CD4-positive, alpha-beta T cell treated with Interleukin-6 for 4 hours (primary cell): ENCODE measurements around the gene LRRC59.
A peak's percentile ranks its signal among the peaks of the same experiment; 100 is the strongest.
"Not testable (repeated sequence)": the region's sequence is repeated elsewhere in the genome, so short reads cannot be mapped to it uniquely, and the experiment has no call there.

Experiments
- DNase-seq: peaks from one replicate; pipeline ENCODE4 v3.0.0-alpha.2; 2020; ENCODE audit warnings: mixed read lengths

LRRC59 gene

GRCh38 chr17:50424246-50424995 is 27.1 kb upstream of the LRRC59 start:
- no peak for DNase-seq

- DNase-seq = no peak
Measured at GRCh38 chr17:50423553-50424159, 26.3 kb upstream of the LRRC59 start.

- DNase-seq = no peak
Measured at GRCh38 chr17:50422738-50423137, 25.4 kb upstream of the LRRC59 start.

- peak; percentile 11 for DNase-seq
Measured at GRCh38 chr17:50421308-50422051, 24.2 kb upstream of the LRRC59 start.

DNA sequence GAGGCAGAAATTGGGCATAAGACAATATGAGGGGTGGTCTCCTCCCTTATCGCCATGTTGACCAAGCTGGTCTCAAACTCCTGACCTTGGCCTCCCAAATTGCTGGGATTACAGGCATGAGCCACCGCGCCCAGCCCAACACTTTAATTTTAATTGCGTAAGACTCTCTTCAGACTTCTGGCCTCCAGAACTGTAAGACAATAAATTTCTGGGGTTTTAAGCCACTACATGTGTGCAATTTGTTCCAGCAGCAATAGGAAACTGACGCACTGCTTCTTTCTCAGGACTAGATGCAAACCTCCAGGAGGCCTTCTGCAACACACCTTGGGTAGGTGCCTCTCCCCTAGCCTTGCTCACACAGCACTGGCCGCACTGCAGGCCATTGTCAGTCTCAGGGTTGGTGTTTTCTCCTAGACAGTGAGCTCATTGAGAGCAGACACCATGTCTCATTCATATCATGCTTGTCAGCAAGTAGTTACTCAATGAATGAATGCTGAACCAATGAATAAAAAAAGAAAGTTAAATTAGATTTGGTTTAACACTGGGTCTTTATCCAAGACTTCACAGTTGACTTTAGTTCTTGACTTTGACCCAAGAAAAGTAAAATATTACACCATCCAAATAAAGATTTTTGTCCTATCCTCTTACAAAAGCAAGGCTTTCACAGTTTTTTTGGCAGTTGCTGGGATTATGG is 23.2 kb upstream of the LRRC59 start:
- no peak for DNase-seq

DNA sequence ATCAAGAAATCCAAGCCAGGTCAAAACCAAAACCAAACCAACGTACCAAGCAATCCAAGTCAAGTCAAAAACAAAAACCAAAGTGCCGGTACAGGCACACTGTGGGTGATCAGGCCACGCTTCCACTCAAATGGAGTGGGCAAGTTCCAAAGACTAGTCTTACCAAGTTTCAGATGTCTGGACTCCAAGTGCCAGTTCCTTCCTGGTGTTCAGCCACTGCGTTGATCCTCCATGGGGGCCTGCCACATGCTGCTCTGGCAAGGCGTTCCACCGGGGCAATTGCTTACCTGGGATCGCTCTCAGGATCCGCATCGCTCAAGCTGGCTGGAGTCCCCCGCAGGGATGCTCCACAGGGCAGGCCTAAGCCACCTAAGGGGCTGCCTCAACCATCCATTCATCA is 22.3 kb upstream of the LRRC59 start:
- not testable (repeated sequence) for DNase-seq

DNA sequence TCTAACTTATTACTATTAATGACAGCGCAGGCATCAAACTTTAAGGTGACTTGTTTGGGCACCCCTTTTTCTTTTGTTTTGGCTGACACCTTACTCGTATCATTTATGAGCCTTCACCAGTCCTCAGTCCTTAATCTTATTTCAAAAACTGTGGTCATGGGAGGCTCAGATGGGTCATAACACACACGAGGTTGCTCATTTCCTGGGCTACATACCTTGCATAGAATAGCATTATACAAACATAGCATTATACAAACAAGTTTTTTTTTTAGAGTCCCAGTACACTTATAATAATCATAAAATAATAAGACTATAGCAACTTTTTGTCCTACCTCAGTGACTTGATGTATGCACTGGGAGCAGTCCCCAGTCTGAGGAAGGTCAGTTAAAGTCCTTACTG is 17.5 kb upstream of the LRRC59 start:
- no peak for DNase-seq

- DNase-seq = no peak
Measured at GRCh38 chr17:50412188-50412732, 14.9 kb upstream of the LRRC59 start.

DNA sequence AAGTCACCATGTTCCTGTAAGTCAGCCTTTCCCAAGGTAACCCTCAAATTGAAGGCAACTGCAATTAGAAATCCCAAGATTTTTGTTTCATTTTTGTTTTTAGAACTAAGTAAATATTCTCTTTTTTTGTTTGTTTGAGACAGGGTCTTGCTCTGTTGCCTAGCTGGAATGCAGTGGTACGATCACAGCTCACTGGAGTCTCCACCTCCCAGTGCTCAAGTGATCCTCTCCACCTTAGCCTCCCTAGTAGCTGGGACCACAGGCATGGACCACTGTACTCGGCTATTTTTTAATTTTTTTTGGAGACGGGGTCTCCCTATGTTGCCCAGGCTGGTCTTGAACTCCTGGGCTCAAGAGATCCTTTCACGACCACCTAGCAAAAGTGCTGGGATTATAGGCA is 10.6 kb upstream of the LRRC59 start:
- no peak for DNase-seq

DNA sequence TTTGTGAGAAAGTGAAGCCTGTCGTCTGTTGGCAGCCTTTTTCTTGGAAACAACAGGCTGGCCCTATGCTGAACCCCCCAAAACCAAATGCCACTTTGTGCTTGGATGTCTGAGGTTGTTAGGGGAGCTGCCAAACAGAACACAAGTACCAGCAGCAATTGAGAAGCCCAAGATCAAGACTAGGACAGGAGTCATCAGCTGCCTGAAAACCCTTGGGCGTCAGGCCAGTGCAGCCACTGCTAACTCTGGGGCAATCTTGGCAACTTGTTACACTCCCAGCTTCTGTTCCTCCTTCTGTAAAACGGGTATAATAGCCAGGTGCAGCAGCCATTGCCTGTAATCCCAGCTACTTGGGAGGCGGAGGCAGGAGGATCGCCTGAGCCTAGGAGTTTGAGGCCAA is 9.3 kb upstream of the LRRC59 start:
- DNase-seq = no peak

DNA sequence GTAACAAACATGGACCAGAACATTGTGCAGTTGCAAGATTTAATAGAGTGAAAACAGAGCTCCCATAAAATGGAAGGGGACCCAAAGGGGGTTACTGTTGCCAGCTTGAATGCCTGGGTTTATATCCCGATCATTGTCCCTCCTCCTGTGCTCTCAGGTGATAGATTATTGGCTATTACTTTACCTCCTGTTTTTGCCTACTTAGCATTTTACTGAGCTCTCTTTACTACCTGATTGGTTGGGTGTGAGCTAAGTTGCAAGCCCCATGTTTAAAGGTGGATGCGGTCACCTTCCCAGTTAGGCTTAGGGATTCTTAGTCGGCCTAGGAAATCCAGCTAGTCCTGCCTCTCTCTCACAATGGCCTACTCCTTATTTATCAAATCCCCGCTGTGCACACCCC is 8.0 kb upstream of the LRRC59 start:
- not testable (repeated sequence) for DNase-seq

- DNase-seq = not testable (repeated sequence)
Measured at GRCh38 chr17:50399591-50399990, 2.3 kb upstream of the LRRC59 start.

DNA sequence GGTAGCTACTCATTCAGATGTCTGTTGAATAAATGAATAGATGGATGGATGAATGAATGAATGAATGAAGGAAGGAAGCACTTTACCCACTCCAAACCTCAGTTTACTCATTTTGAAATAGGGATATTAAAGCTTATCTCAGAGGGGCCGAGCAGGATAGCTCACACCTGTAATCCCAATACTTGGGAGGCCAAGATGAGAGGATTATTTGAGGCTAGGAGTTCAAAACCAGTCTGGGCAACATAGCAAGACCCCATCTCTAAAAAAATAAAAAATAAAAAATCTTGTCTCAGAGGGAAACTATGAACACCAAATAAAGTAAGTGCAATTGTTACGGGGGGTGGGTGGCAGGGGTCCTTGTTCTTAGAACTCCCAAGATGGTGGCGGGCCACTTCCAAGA is 1.3 kb upstream of the LRRC59 start:
- DNase-seq = not testable (repeated sequence)

DNA sequence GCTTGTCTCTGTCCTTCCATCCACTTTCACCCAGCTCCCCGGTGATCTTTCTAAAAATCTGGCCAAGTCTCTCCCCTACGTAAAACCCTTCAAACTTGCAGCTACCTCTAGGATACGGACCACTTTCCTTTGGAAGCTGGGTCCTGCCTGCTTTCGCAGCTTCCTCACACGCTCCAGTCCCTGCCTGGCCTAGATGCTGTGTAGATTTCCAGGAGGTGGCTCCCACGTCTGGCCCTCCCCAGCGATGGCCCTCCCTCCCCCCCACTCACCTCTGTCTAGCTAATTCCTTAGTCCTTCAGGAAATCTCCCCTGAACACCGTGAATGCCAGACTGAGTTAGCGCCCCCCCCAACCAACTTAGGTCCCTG is 579 bp upstream of the LRRC59 start:
- DNase-seq = no peak

DNA sequence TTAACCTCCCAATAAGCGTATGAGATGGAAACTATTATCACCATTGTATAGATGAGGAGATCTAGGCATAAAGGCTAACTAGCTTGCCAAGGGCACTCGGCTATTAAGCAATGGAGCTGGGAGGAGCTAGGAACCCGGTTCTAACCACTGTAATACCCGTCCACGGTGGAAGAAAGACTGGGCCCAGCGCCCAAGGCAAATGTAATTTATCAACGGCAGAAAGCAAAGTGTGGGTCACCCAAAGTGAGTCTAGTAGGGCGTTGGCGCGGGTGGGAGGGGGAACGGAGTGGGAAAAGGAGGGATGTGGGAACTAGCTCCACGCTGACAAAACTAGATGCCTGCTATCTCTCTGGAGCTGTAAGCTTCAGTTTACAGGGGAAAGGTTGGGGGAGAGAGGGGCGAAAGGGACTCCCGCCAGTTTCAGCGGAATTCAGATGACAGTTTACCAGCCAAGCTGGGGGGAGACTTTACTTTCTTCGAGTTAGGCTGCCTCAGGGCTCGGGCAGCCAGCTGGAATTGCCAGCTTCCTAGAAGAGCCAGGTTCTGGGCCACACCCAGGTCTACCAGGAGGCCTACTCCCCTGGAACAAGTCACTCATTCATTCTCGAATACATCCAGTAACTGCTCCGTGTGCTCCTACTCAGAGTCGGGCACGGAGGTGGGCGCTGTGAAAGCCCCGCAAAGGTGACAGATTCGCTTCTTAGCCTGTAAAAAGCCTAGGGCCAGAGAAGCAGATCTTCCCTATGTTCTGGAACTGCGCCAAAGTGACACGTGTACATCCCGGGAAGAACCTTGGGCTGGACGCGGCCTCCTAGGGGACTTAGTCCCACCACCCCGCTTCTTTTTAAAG is 837 bp downstream of the LRRC59 start:
- peak; percentile 3 for DNase-seq

DNA sequence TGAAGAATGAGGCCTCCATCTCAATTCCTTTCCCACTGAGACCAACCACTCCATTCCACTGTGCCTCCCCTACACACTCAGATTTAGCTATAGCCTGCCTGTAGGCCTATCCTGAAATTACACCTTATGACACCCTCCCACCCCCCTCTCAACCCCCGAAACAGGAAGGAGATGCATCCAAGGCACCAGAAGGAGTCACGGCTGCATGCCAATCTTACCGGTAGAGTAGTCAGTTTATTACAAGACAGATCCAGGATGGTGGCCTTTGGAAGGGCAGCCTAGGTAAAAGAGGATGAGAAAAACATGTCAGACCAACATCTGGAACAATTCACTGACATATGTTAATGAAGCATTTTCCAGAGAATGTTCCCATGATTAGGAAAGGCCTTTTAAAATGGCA is 2.6 kb downstream of the LRRC59 start:
- DNase-seq = no peak

- DNase-seq = no peak
Measured at GRCh38 chr17:50393700-50394099, 3.6 kb downstream of the LRRC59 start.

- no peak for DNase-seq
Measured at GRCh38 chr17:50392621-50393020, 4.7 kb downstream of the LRRC59 start.

- DNase-seq = no peak
Measured at GRCh38 chr17:50389534-50389933, 7.8 kb downstream of the LRRC59 start.

DNA sequence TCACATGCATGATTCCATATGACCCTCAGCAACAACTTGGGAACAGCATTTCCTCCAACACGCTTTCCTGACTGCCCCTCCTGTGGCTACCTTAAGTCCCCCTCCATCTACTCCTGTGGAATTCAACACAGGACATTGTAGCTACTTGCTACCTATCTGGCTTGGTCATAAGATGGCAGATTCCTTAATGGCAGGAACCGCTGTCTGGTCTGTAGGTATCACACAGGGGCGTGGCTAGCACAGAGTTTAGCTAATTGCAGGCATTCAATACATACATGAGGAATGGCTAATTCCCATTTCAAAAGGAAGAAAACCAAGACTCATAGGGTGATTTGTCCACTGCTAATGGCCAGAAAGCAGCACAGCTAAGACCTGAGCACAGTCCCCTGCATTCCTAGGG is 8.6 kb downstream of the LRRC59 start:
- DNase-seq = no peak

- no peak for DNase-seq
Measured at GRCh38 chr17:50386510-50386909, 10.8 kb downstream of the LRRC59 start.

GRCh38 chr17:50382931-50383330 is 14.4 kb downstream of the LRRC59 start:
- no peak for DNase-seq
